Uterus (tissue), 4 donors: Measurements from ENCODE around the gene ADAMTS4. TPM values are rescaled to one million over a fixed set of nuclear protein-coding genes. Genes with fewer than 3 reads are reported as not detected.

Experiments used
- DNase-seq, 2 donors: peaks; one replicate each; pipeline ENCODE4 v3.0.0-alpha.2; 2019 to 2020
- H3K27ac ChIP-seq, 2 donors: fragments of 200-600 bp; sonication (generic); 1 replicate in 1 of 2; 2 replicates in 1 of 2; pipeline ENCODE4 v1.5.1; 2016 to 2018
- H3K27me3 ChIP-seq, 2 donors: fragments of 200-600 bp; sonication (generic); one replicate each; pipeline ENCODE4 v1.5.1; 2018 to 2019; ENCODE audit warnings: control low read depth in 1 of 2
- H3K36me3 ChIP-seq, 2 donors: fragments of 200-600 bp; sonication (generic); one replicate each; pipeline ENCODE4 v1.5.1; 2019; ENCODE audit warnings: control low read depth in 1 of 2
- H3K4me1 ChIP-seq, 2 donors: fragments of 200-600 bp; sonication (generic); one replicate each; pipeline ENCODE4 v1.5.1; 2018 to 2019; ENCODE audit warnings: control low read depth in 1 of 2
- H3K4me3 ChIP-seq, 2 donors: fragments of 200-600 bp; sonication (generic); 1 replicate in 1 of 2; 2 replicates in 1 of 2; pipeline ENCODE4 v1.5.1; 2018 to 2019; ENCODE audit warnings: mild to moderate bottlenecking in 1 of 2
- H3K9me3 ChIP-seq, 2 donors: fragments of 200-600 bp; sonication (generic); one replicate each; pipeline ENCODE4 v1.5.1; 2019; ENCODE audit warnings: control low read depth in 1 of 2
- CTCF ChIP-seq, 4 experiments: fragments of 200-600 bp in 2 of 4; fragments of 450-650 bp in 2 of 4; sonication (generic) in 2 of 4; IDR thresholded peaks; one replicate each; pipeline ENCODE4 v1.5.1; 2016 to 2019; ENCODE audit warnings: antibody characterized with exemption in 4 of 4, mild to moderate bottlenecking in 2 of 4, moderate library complexity in 1 of 4
- POLR2A ChIP-seq, 2 donors: fragments of 450-650 bp; IDR thresholded peaks; one replicate each; pipeline ENCODE4 v1.6.1; 2016; ENCODE audit warnings: antibody characterized with exemption in 2 of 2, mild to moderate bottlenecking in 1 of 2, moderate library complexity in 1 of 2
- intact Hi-C: fragments of 100-400 bp; cut with DNase I; formaldehyde crosslinking; loops from one replicate; pipeline ENCODE4 v1.15.1; 2023; ENCODE audit warnings: low total_unique reads
- total RNA-seq, 4 donors: library from RNA; depleted of rRNA in 3 of 4; stranded (reverse); fragments of >200 nt in 3 of 4; gene quantifications; one replicate each; pipeline versions ENCODE4 v1.1.0 to v1.2.4, GENCODE V29; 2014 to 2023
- donor health status: DM: yes; HTN: yes; CAD: no.

Gene ADAMTS4
- total RNA-seq, 4 donors from 2014 or later = 1.3 to 41.5 (median 10.9) TPM

DNA sequence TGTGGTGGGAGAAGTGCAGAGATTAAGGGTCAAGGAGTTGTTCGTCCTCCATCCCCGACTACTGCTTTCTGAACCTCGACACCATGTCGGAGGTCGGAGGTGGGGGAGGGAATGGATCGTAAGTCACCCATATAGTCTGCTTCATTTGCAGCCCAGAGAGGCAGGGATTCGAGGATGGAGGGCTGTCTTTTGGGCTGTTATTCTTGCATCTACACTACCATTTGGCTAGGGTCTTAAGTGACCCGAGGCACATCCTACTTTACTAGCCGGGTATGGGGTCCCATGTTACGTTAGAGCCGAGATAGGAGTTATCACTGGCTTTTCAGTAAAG, 39.0 kb downstream of the ADAMTS4 start:
- Histone ChIP-seq H3K27me3 (no peaks in the 10 kb centered on the region), H3K9me3 (no peaks in the 10 kb centered on the region), H3K36me3 (no peaks in the 10 kb centered on the region), H3K4me1 (peaks cover 0 to 4% of the 10 kb centered on the region in 2 donors), H3K4me3 (peak overlapping the region; percentile 85 to 92), H3K27ac (peak overlapping the region; percentile 85 to 88)
- TF ChIP-seq POLR2A (IDR thresholded peaks at IDR 0.05) (no peak), CTCF (IDR thresholded peaks at IDR 0.05) (no peak)
- intact Hi-C loops = no loop called here
- no peak for DNase-seq

GRCh38 chr1:161159087-161159912, 39.6 kb downstream of the ADAMTS4 start, which contains the start of gene USP21:
TSS of gene USP21 (plus strand) at chr1:161159500. CDS start at chr1:161160641, 1,141 bp downstream.
- Histone ChIP-seq H3K36me3 (no peaks in the 10 kb centered on the region), H3K27ac (peak within 1 kb of the TSS; percentile 85 to 88), H3K9me3 (no peaks in the 10 kb centered on the region), H3K27me3 (no peaks in the 10 kb centered on the region), H3K4me3 (peak within 1 kb of the TSS; percentile 85 to 92), H3K4me1 (peaks cover 0 to 4% of the 10 kb centered on the region in 2 donors)
- TF ChIP-seq POLR2A (IDR thresholded peaks at IDR 0.05) (peak in 1 of 2 donors; percentile 66), CTCF (IDR thresholded peaks at IDR 0.05) (peak in 1 of 4 experiments; percentile 39)
- intact Hi-C loops = no loop called here
- DNase-seq = peak; percentile 92 to 94

- DNase-seq = no peak
- H3K4me3 ChIP-seq = peak overlapping the region in 1 of 2 donors; percentile 85
- TF ChIP-seq CTCF (IDR thresholded peaks at IDR 0.05) = no peak
- TF ChIP-seq POLR2A (IDR thresholded peaks at IDR 0.05) = no peak
- H3K4me1 ChIP-seq = peaks cover 0 to 4% of the 10 kb centered on the region in 2 donors
- no peaks in the 10 kb centered on the region for H3K27me3 ChIP-seq
- H3K9me3 ChIP-seq = no peaks in the 10 kb centered on the region
- intact Hi-C loops = no loop called here
- peak overlapping the region; percentile 85 to 88 for H3K27ac ChIP-seq
- H3K36me3 ChIP-seq = no peaks in the 10 kb centered on the region
These were observed 40.4 kb downstream of the ADAMTS4 start for GRCh38 chr1:161158316-161159010.

GRCh38 chr1:161157867-161158266, 41.0 kb downstream of the ADAMTS4 start:
- TF ChIP-seq POLR2A (IDR thresholded peaks at IDR 0.05) (no peak), CTCF (IDR thresholded peaks at IDR 0.05) (no peak)
- Histone ChIP-seq H3K36me3 (no peaks in the 10 kb centered on the region), H3K4me1 (peaks cover 0 to 4% of the 10 kb centered on the region in 2 donors), H3K9me3 (no peaks in the 10 kb centered on the region), H3K27ac (no peak overlapping the region), H3K27me3 (no peaks in the 10 kb centered on the region), H3K4me3 (no peak overlapping the region)
- DNase-seq = no peak
- intact Hi-C loops = no loop called here
